H1 (cell line): Measurements from ENCODE around the gene ZP2. TPM values are rescaled to one million over a fixed set of nuclear protein-coding genes. Genes with fewer than 3 reads are reported as not detected.

ENCODE experiments used
- CTCF ChIA-PET: fragments of 300-600 bp; sonication (Branson Sonifier 250); formaldehyde crosslinking; loops from one replicate; lab custom pipeline; 2021; ENCODE audit not compliant: partially characterized antibody; lab: Charles Lee
- POLR2A ChIA-PET: fragments of 300-600 bp; sonication (Branson Sonifier 250); formaldehyde crosslinking; loops from one replicate; lab custom pipeline; 2021; ENCODE audit warnings: inconsistent platforms; ENCODE audit not compliant: partially characterized antibody; lab: Charles Lee
- DNase-seq, 2 experiments: peaks; one replicate each; pipeline versions ENCODE4 v3.0.0 to v3.0.0-alpha.2; 2010 to 2022; ENCODE audit warnings: low spot score in 2 of 2, low read depth in 1 of 2, mixed read lengths in 1 of 2
- FAIRE-seq: peaks from 2 replicates; lab custom pipeline; 2011; peaks lifted over from hg19 to GRCh38; lab: Jason Lieb, UNC
- H2AFZ ChIP-seq: 2 replicates; pipeline ENCODE4 v1.8.1; 2012; ENCODE audit warnings: low read length, inconsistent platforms
- H2AK5ac ChIP-seq: 2 replicates; pipeline ENCODE4 v1.6.1; 2013; ENCODE audit warnings: low read depth, low read length
- H2BK120ac ChIP-seq: replicated peaks from 2 replicates; pipeline ENCODE3; 2013; ENCODE audit warnings: low read depth, low read length, inconsistent platforms
- H2BK12ac ChIP-seq: 2 replicates; pipeline ENCODE4 v1.6.1; 2013; ENCODE audit warnings: low read depth, low read length
- H2BK15ac ChIP-seq: 2 replicates; pipeline ENCODE4 v1.6.1; 2013; ENCODE audit warnings: low read length
- H2BK20ac ChIP-seq: 2 replicates; pipeline ENCODE4 v1.6.1; 2013; ENCODE audit warnings: low read length
- H2BK5ac ChIP-seq: 2 replicates; pipeline ENCODE4 v1.6.1; 2013; ENCODE audit warnings: low read depth, low read length
- H3K14ac ChIP-seq: 2 replicates; pipeline ENCODE4 v1.6.1; 2013; ENCODE audit warnings: inconsistent platforms; ENCODE audit not compliant: insufficient read length
- H3K18ac ChIP-seq: 2 replicates; pipeline ENCODE4 v1.6.1; 2013; ENCODE audit warnings: low read length; ENCODE audit errors: extremely low read depth
- H3K23ac ChIP-seq: 2 replicates; pipeline ENCODE4 v1.6.1; 2013; ENCODE audit warnings: inconsistent platforms; ENCODE audit not compliant: insufficient read length
- H3K23me2 ChIP-seq: 2 replicates; pipeline ENCODE4 v1.6.1; 2013; ENCODE audit warnings: low read depth, low read length
- H3K27ac ChIP-seq: 2 replicates; pipeline ENCODE4 v1.6.1; 2011; ENCODE audit warnings: low read depth, low read length, inconsistent platforms
- H3K27me3 ChIP-seq, 4 experiments: replicated peaks in 1 of 4; 1 replicate in 1 of 4; 2 replicates in 3 of 4; pipeline versions ENCODE4 v1.6.1 to v1.8.1; 2011 to 2013; ENCODE audit warnings: low read length in 3 of 4, mild to moderate bottlenecking in 3 of 4, inconsistent platforms in 2 of 4, mixed read lengths in 2 of 4, moderate library complexity in 1 of 4; ENCODE audit not compliant: control insufficient read depth in 3 of 4, insufficient read depth in 3 of 4; ENCODE audit errors: extremely low read depth in 1 of 4
- H3K36me3 ChIP-seq, 4 experiments: 2 replicates each; pipeline versions ENCODE4 v1.6.1 to v1.8.1; 2011 to 2013; ENCODE audit warnings: mild to moderate bottlenecking in 4 of 4, low read length in 3 of 4, moderate library complexity in 2 of 4, control low read depth in 1 of 4, inconsistent platforms in 1 of 4; ENCODE audit not compliant: insufficient read depth in 4 of 4, control insufficient read depth in 2 of 4
- H3K4ac ChIP-seq: replicated peaks from 2 replicates; pipeline ENCODE3; 2013; ENCODE audit warnings: low read length, low read depth, mixed read lengths, inconsistent platforms; ENCODE audit not compliant: insufficient read length
- H3K4me1 ChIP-seq, 4 experiments: replicated peaks in 1 of 4; 1 replicate in 1 of 4; 2 replicates in 3 of 4; pipeline versions ENCODE4 v1.6.1 to v1.8.1; 2011 to 2013; ENCODE audit warnings: low read length in 3 of 4, inconsistent platforms in 2 of 4, mixed read lengths in 1 of 4; ENCODE audit not compliant: insufficient read depth in 4 of 4, control insufficient read depth in 3 of 4
- H3K4me2 ChIP-seq, 2 experiments: 2 replicates each; pipeline versions ENCODE4 v1.6.1 to v1.8.1; 2011 to 2013; ENCODE audit warnings: low read depth in 2 of 2, low read length in 2 of 2, control low read depth in 1 of 2, inconsistent platforms in 1 of 2, mild to moderate bottlenecking in 1 of 2; ENCODE audit not compliant: insufficient read depth in 1 of 2
- H3K4me3 ChIP-seq, 4 experiments: fragments of 200-600, 300-600 bp in 1 of 4; sonication (generic), shearing (Covaris generic), sonication (Bioruptor Twin) in 1 of 4; 2 replicates each; pipeline versions ENCODE4 v1.5.1 to v1.8.1; 2011 to 2016; ENCODE audit warnings: low read length in 4 of 4, low read depth in 3 of 4, control low read depth in 2 of 4, inconsistent platforms in 2 of 4, mild to moderate bottlenecking in 2 of 4, mixed read lengths in 1 of 4, moderate library complexity in 1 of 4; ENCODE audit not compliant: insufficient read depth in 2 of 4; ENCODE audit errors: extremely low read depth in 1 of 4
- H3K56ac ChIP-seq: replicated peaks from 2 replicates; pipeline ENCODE3; 2013; ENCODE audit warnings: low read depth, mild to moderate bottlenecking, mixed read lengths, low read length, inconsistent platforms; ENCODE audit not compliant: insufficient read length
- H3K79me1 ChIP-seq: 2 replicates; pipeline ENCODE4 v1.6.1; 2013; ENCODE audit warnings: low read depth, low read length, control low read depth
- H3K79me2 ChIP-seq, 2 experiments: 2 replicates each; pipeline versions ENCODE4 v1.6.1 to v1.8.1; 2012 to 2013; ENCODE audit warnings: low read length in 2 of 2, mild to moderate bottlenecking in 2 of 2, inconsistent platforms in 1 of 2; ENCODE audit not compliant: insufficient read depth in 2 of 2, control insufficient read depth in 1 of 2
- H3K9ac ChIP-seq, 4 experiments: replicated peaks in 1 of 4; 1 replicate in 1 of 4; 2 replicates in 3 of 4; pipeline versions ENCODE4 v1.6.1 to v1.8.1; 2011 to 2013; ENCODE audit warnings: low read depth in 3 of 4, low read length in 3 of 4, control low read depth in 2 of 4, mild to moderate bottlenecking in 2 of 4, moderate library complexity in 2 of 4, inconsistent platforms in 1 of 4; ENCODE audit errors: extremely low read depth in 1 of 4
- H3K9me3 ChIP-seq, 2 experiments: 2 replicates each; pipeline versions ENCODE4 v1.6.1 to v1.8.1; 2012 to 2013; ENCODE audit warnings: mild to moderate bottlenecking in 2 of 2, moderate library complexity in 2 of 2, control low read depth in 1 of 2, inconsistent platforms in 1 of 2, low read depth in 1 of 2, low read length in 1 of 2, mixed read lengths in 1 of 2; ENCODE audit not compliant: insufficient read depth in 2 of 2
- H4K20me1 ChIP-seq, 2 experiments: replicated peaks in 1 of 2; 2 replicates each; pipeline versions ENCODE3 to v1.8.1; 2011 to 2013; ENCODE audit warnings: inconsistent platforms in 2 of 2, low read length in 2 of 2, mild to moderate bottlenecking in 1 of 2; ENCODE audit not compliant: insufficient read depth in 2 of 2, control insufficient read depth in 1 of 2
- H4K5ac ChIP-seq: 2 replicates; pipeline ENCODE4 v1.6.1; 2013; ENCODE audit warnings: low read length, low read depth, mixed read lengths, inconsistent platforms; ENCODE audit not compliant: insufficient read length
- H4K8ac ChIP-seq: 2 replicates; pipeline ENCODE4 v1.8.0; 2013; ENCODE audit warnings: mild to moderate bottlenecking, moderate library complexity, low read length, inconsistent platforms; ENCODE audit not compliant: insufficient read depth; ENCODE audit errors: extremely low read depth
- H4K91ac ChIP-seq: replicated peaks from 2 replicates; pipeline ENCODE3; 2013; ENCODE audit warnings: low read length, mixed read lengths, inconsistent platforms; ENCODE audit not compliant: insufficient read length
- CBX5 ChIP-seq: fragments of 300-800, 300-1000 bp; sonication (generic); IDR thresholded peaks from 2 replicates; pipeline ENCODE4 v1.7.1; 2016; ENCODE audit warnings: antibody characterized with exemption, low read length, low read depth
- E2F6 ChIP-seq: IDR thresholded peaks from 2 replicates; pipeline ENCODE4 v1.6.1; 2012; ENCODE audit warnings: inconsistent platforms
- FOSL1 ChIP-seq: IDR thresholded peaks from 2 replicates; pipeline ENCODE4 v1.6.1; 2011; ENCODE audit warnings: mild to moderate bottlenecking, low read depth, low read length, moderate library complexity; ENCODE audit not compliant: insufficient read depth
- MAX ChIP-seq: IDR thresholded peaks from 2 replicates; pipeline ENCODE4 v1.6.1; 2012; ENCODE audit warnings: inconsistent platforms
- NANOG ChIP-seq: IDR thresholded peaks from 2 replicates; pipeline ENCODE4 v1.6.1; 2011; ENCODE audit warnings: low read length, low read depth, mild to moderate bottlenecking, inconsistent platforms; ENCODE audit not compliant: insufficient read depth, poor library complexity, severe bottlenecking
- RAD21 ChIP-seq, 2 experiments: IDR thresholded peaks in 1 of 2; conservative IDR thresholded peaks in 1 of 2; 2 replicates each; pipeline ENCODE4 v1.6.1; 2011; ENCODE audit warnings: low read depth in 2 of 2, low read length in 2 of 2, improper control_type of control experiment in 1 of 2, inconsistent platforms in 1 of 2, mild to moderate bottlenecking in 1 of 2, moderate library complexity in 1 of 2
- SIRT6 ChIP-seq: IDR thresholded peaks from one replicate; pipeline ENCODE4 v1.7.1; 2012; ENCODE audit warnings: low read length, inconsistent platforms
- SP1 ChIP-seq: IDR thresholded peaks from 2 replicates; pipeline ENCODE4 v1.6.1; 2011; ENCODE audit warnings: low read depth, low read length
- SRF ChIP-seq: IDR thresholded peaks from 2 replicates; pipeline ENCODE4 v1.6.1; 2011; ENCODE audit warnings: mild to moderate bottlenecking, low read depth, low read length, moderate library complexity
- TAF7 ChIP-seq: optimal IDR thresholded peaks from 2 replicates; pipeline ENCODE3; 2011; ENCODE audit warnings: low read depth, mild to moderate bottlenecking, inconsistent platforms, low read length, moderate library complexity, borderline replicate concordance
- WGBS, 2 experiments: shearing (Covaris generic) in 1 of 2; methylation state at CpG; one replicate each; pipeline versions ENCODE4 v1.1.6 to v1.1.7; 2013 to 2015; ENCODE audit warnings: low lambda C conversion rate in 2 of 2, mixed read lengths in 2 of 2, inconsistent platforms in 1 of 2, low coverage in 1 of 2, missing lambda C conversion rate in 1 of 2; ENCODE audit not compliant: insufficient replicate concordance in 2 of 2, insufficient coverage in 1 of 2, insufficient read length in 1 of 2; ENCODE audit errors: extremely low coverage in 1 of 2, missing lambda C conversion rate in 1 of 2; 5-methylcytosine and 5-hydroxymethylcytosine counted together
- polyA plus RNA-seq, 7 experiments: library from polyadenylated mRNA; depleted of rRNA in 3 of 7; stranded (reverse) in 5 of 7; unstranded in 2 of 7; fragments of >200 nt in 5 of 7; fragments of 200-250 nt in 2 of 7; gene quantifications; 1 replicate in 5 of 7; 2 replicates in 1 of 7; 4 replicates in 1 of 7; pipeline versions ENCODE4 v1.2.1 to v1.2.3, GENCODE V29; 2011 to 2013; ENCODE audit warnings: missing spikeins in 2 of 7, mixed read lengths in 2 of 7
- total RNA-seq: library from RNA; stranded (reverse); fragmentation: NEBNext Ultra II Directional; extraction: Animal tissue kit (Norgen Biotek cat#: 25700); gene quantifications from 2 replicates; pipeline ENCODE4 v1.2.1, GENCODE V29; 2021
- TF ChIP-seq, protein P1 (sequence below): IDR thresholded peaks from 2 replicates; pipeline ENCODE4 v1.6.1; 2011; ENCODE audit warnings: low read depth, mild to moderate bottlenecking, low read length; ENCODE audit not compliant: insufficient read depth

ZP2 gene
- total and polyA plus RNA-seq, 2 of the 8 experiments (the other 6 are each of a cell fraction or from before 2014, with no cell fraction given) = not detected

DNA sequence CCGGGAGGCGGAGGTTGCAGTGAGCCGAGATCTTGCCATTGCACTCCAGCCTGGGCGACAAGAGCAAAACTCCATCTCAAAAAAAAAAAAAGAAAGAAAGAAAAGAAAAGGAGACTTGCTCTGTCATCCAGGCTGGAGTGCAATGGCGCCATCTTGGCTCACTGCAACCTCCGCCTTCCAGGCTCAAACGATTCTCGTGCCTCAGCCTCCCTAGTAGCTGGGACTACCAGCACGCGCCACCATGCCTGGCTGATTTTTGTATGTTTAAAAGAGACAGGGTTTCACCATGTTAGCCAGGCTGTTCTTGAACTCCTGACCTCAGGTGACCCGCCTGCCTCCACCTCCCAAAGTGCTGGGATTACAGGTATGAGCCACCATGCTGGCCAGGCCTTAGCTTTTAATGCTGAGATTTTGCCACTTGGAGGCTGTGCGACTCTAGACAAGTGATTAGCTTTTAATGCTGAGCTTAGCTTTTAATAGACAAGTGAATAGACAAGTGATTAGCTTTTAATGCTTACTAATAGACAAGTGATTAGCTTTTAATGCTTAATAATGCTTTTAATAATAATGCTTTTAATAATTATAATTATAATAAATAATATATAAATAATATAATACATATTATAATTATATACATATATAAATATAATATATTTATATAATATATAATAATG, 43.3 kb downstream of the ZP2 start:
- H3K23me2 ChIP-seq = no peaks in the 10 kb centered on the region
- no peak overlapping the region for H3K4me3 ChIP-seq
- H3K23ac ChIP-seq = no peak overlapping the region
- H4K91ac ChIP-seq = no peak overlapping the region
- H3K79me2 ChIP-seq = peaks cover 0 to 5% of the 10 kb centered on the region in 2 experiments; a peak in 1 of 4 replicates
- peaks cover 5% of the 10 kb centered on the region; the same call in 1 of the 2 replicates for H3K79me1 ChIP-seq
- no peak overlapping the region for H3K27ac ChIP-seq
- FAIRE-seq (no peak), DNase-seq (no peak)
- ChIA-PET POLR2A (no interaction called here), CTCF (interaction anchor here (1.2 to 1.8 kb wide), 3 partner anchors 10 to 133 kb away, joined by 3 to 5 read pairs (median 3); no protein-coding TSS in a partner anchor)
- no peak overlapping the region for H2AK5ac ChIP-seq
- H3K4me1 ChIP-seq = no peaks in the 10 kb centered on the region
- no peak overlapping the region for H3K18ac ChIP-seq
- H2BK20ac ChIP-seq = no peak overlapping the region
- no peak overlapping the region for H2BK15ac ChIP-seq
- no peak overlapping the region for H4K5ac ChIP-seq
- no peak overlapping the region for H3K4me2 ChIP-seq
- no peak overlapping the region for H3K56ac ChIP-seq
- no peak overlapping the region for H2BK12ac ChIP-seq
- H3K4ac ChIP-seq = no peak overlapping the region
- H2BK120ac ChIP-seq = no peak overlapping the region
- no peak overlapping the region for H3K14ac ChIP-seq
- H3K9ac ChIP-seq = no peak overlapping the region
- no peak overlapping the region for H2BK5ac ChIP-seq
- H3K9me3 ChIP-seq = no peaks in the 10 kb centered on the region
- WGBS, 2 experiments = 83% methylated on average over 3 of the region's 12 CpGs; no CpG with 5 or more reads in 1 of the 2 experiments
- H4K8ac ChIP-seq = no peak overlapping the region
- no peak overlapping the region for H2AFZ ChIP-seq
- peaks cover 10 to 75% (median 52%) of the 10 kb centered on the region in 4 experiments for H3K36me3 ChIP-seq
- no peaks in the 10 kb centered on the region for H4K20me1 ChIP-seq
- no peaks in the 10 kb centered on the region for H3K27me3 ChIP-seq
- TF ChIP-seq SIRT6 = no peak
- no peak for TF ChIP-seq SP1
- TF ChIP-seq RAD21 (IDR thresholded peaks at IDR 0.05 in 1 of 2, conservative IDR thresholded peaks at IDR 0.05 in 1 of 2; ENCODE audit: low read depth in 2 of 2, low read length in 2 of 2) = no peak
- no peak for TF ChIP-seq CBX5
- TF ChIP-seq FOSL1 = no peak
- TF ChIP-seq SRF = no peak
- TF ChIP-seq, protein P1, sequence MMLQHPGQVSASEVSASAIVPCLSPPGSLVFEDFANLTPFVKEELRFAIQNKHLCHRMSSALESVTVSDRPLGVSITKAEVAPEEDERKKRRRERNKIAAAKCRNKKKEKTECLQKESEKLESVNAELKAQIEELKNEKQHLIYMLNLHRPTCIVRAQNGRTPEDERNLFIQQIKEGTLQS = no peak
- no peak for TF ChIP-seq TAF7
- TF ChIP-seq NANOG = no peak
- no peak for TF ChIP-seq E2F6
- no peak for TF ChIP-seq MAX
